ENCODE data around the gene CCNO. TPM values are rescaled to one million over a fixed set of nuclear protein-coding genes. Genes with fewer than 3 reads are reported as not detected.
A peak's percentile ranks its signal among the peaks of the same experiment; 100 is the strongest.

The CCNO gene
- total RNA-seq, 4 donors from 2014 or later: 1.0 to 3.8 (median 2.4) TPM

DNA sequence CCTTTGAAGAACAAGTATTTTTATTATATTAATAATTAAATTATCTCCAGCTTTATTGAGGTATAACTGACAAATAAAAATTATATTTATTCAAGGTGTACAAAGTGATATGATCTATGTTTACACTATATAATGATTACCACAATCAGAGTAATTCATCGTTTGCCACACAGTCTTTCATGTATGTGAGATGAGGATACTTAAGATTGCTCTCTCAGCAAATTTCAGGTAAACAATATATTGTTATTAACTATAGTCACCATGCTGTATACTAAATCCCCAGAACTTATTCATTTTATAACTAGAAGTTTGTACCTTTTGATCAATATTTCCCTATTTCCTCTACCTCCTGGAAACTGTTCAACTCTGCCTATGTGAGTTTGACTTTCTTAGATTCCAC, 16.7 kb upstream of the CCNO start:
- no peaks in the 10 kb centered on the region for H3K27me3 ChIP-seq
- no peak overlapping the region for H3K4me3 ChIP-seq
- H3K27ac ChIP-seq: no peak overlapping the region
- no peak for DNase-seq (ENCODE audit: low spot score in 2 of 2)
- peaks cover 8% of the 10 kb centered on the region for H3K9me3 ChIP-seq
- no peaks in the 10 kb centered on the region for H3K4me1 ChIP-seq
- TF ChIP-seq EP300 (IDR thresholded peaks at IDR 0.05) (no peak), POLR2AphosphoS5 (IDR thresholded peaks at IDR 0.05) (no peak), POLR2A (IDR thresholded peaks at IDR 0.05) (no peak)
- TF ChIP-seq, protein P1, sequence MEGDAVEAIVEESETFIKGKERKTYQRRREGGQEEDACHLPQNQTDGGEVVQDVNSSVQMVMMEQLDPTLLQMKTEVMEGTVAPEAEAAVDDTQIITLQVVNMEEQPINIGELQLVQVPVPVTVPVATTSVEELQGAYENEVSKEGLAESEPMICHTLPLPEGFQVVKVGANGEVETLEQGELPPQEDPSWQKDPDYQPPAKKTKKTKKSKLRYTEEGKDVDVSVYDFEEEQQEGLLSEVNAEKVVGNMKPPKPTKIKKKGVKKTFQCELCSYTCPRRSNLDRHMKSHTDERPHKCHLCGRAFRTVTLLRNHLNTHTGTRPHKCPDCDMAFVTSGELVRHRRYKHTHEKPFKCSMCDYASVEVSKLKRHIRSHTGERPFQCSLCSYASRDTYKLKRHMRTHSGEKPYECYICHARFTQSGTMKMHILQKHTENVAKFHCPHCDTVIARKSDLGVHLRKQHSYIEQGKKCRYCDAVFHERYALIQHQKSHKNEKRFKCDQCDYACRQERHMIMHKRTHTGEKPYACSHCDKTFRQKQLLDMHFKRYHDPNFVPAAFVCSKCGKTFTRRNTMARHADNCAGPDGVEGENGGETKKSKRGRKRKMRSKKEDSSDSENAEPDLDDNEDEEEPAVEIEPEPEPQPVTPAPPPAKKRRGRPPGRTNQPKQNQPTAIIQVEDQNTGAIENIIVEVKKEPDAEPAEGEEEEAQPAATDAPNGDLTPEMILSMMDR (IDR thresholded peaks at IDR 0.05): no peak
- H3K36me3 ChIP-seq: peaks cover 9% of the 10 kb centered on the region
- 82% methylated on average over 1 of the region's 1 CpG for WGBS

GRCh38 chr5:55241746-55242145, 8.3 kb upstream of the CCNO start:
- no peak for DNase-seq (ENCODE audit: low spot score in 2 of 2)
- 64% methylated on average over 4 of the region's 4 CpGs for WGBS
- Histone ChIP-seq H3K4me1 (no peaks in the 10 kb centered on the region), H3K9me3 (no peaks in the 10 kb centered on the region), H3K36me3 (no peaks in the 10 kb centered on the region), H3K27me3 (peaks cover 14% of the 10 kb centered on the region), H3K4me3 (no peak overlapping the region), H3K27ac (no peak overlapping the region)
- TF ChIP-seq POLR2AphosphoS5 (IDR thresholded peaks at IDR 0.05) (no peak), POLR2A (IDR thresholded peaks at IDR 0.05) (no peak), EP300 (IDR thresholded peaks at IDR 0.05) (no peak)
- TF ChIP-seq, protein P1 (IDR thresholded peaks at IDR 0.05): no peak

GRCh38 chr5:55236800-55237199, 3.4 kb upstream of the CCNO start:
- no peaks in the 10 kb centered on the region for H3K36me3 ChIP-seq
- 85% methylated on average over 10 of the region's 10 CpGs for WGBS
- H3K9me3 ChIP-seq: no peaks in the 10 kb centered on the region
- DNase-seq (ENCODE audit: low spot score in 2 of 2): no peak
- H3K27ac ChIP-seq: no peak overlapping the region
- peaks cover 30% of the 10 kb centered on the region for H3K4me1 ChIP-seq
- H3K4me3 ChIP-seq: no peak overlapping the region
- peaks cover 44% of the 10 kb centered on the region for H3K27me3 ChIP-seq
- no peak for TF ChIP-seq POLR2AphosphoS5 (IDR thresholded peaks at IDR 0.05)
- TF ChIP-seq EP300 (IDR thresholded peaks at IDR 0.05): no peak
- TF ChIP-seq, protein P1 (IDR thresholded peaks at IDR 0.05): no peak
- TF ChIP-seq POLR2A (IDR thresholded peaks at IDR 0.05): no peak

- peaks cover 63% of the 10 kb centered on the region for H3K27me3 ChIP-seq
- no peak for DNase-seq (ENCODE audit: low spot score in 2 of 2)
- no peaks in the 10 kb centered on the region for H3K36me3 ChIP-seq
- H3K27ac ChIP-seq: no peak overlapping the region
- H3K4me3 ChIP-seq: peak overlapping the region; percentile 78
- TF ChIP-seq EP300 (IDR thresholded peaks at IDR 0.05): no peak
- TF ChIP-seq POLR2A (IDR thresholded peaks at IDR 0.05): no peak
- TF ChIP-seq, protein P1 (IDR thresholded peaks at IDR 0.05): no peak
- TF ChIP-seq POLR2AphosphoS5 (IDR thresholded peaks at IDR 0.05): no peak
- no peaks in the 10 kb centered on the region for H3K9me3 ChIP-seq
- H3K4me1 ChIP-seq: peaks cover 38% of the 10 kb centered on the region
- 4% methylated on average over 15 of the region's 31 CpGs for WGBS
Measured at GRCh38 chr5:55234121-55234700, 803 bp upstream of the CCNO start.

DNA sequence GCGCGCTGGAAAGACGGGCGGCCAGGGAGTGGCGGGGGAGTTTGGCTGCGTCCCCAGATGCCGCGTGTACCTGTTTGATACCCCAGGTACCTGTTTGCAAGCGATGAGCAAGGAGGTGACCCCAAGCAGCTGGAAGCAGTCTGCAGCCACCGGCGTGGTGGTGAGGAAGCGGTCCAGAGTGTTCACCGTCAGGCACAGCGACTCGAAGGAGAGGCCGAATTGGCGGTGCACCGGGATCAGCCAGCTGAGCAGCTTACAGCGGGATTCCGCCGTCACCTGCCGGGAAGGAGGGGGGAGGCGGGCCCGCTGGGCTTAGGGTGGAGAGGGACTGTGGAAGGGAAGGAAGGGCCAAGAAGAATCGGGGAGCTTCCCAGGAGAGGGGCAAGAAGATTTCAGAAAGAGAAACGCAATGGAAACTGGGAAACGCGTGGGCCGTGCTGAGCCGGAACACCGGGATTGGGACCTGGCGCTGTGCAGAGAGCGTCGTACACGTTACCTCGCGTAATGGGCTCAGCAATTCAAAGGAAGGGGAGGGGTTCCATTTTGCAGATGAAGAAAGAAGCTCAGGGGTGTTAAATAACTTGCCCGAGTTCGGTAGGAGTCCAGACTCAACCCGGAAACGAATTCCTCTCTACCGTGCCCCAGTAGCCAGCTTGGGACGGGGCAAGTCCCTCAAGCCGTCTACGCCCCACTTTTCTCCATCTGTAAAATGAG, 980 bp downstream of the CCNO start:
- no peaks in the 10 kb centered on the region for H3K9me3 ChIP-seq
- DNase-seq (ENCODE audit: low spot score in 2 of 2): peak in 1 of 2 donors; percentile 62
- peak overlapping the region; percentile 78 for H3K4me3 ChIP-seq
- WGBS: 1% methylated on average over 42 of the region's 45 CpGs
- no peaks in the 10 kb centered on the region for H3K36me3 ChIP-seq
- H3K27me3 ChIP-seq: peaks cover 80% of the 10 kb centered on the region
- H3K27ac ChIP-seq: peak overlapping the region; percentile 53
- H3K4me1 ChIP-seq: peaks cover 43% of the 10 kb centered on the region
- no peak for TF ChIP-seq POLR2AphosphoS5 (IDR thresholded peaks at IDR 0.05)
- TF ChIP-seq, protein P1 (IDR thresholded peaks at IDR 0.05): no peak
